Left colon (tissue), 2 donors: ENCODE results near the gene MMP24OS. TPM values are rescaled to one million over a fixed set of nuclear protein-coding genes. Genes with fewer than 3 reads are reported as not detected.

ENCODE experiments used
- ATAC-seq: fragments of 200-7000 bp; cut with Tn5 transposase; one replicate; pipeline ENCODE4 v1.9.1; 2020; ENCODE audit warnings: mild to moderate bottlenecking, moderate library complexity
- DNase-seq, 2 donors: peaks; one replicate each; pipeline ENCODE4 v3.0.0-alpha.2; 2020
- intact Hi-C, 2 donors: fragments of 100-400 bp; cut with DNase I in 1 of 2; cut with micrococcal nuclease in 1 of 2; formaldehyde crosslinking; loops; one replicate each; pipeline versions ENCODE4 v1.11.2 to v1.14.0; 2022; cut with DNase I, micrococcal nuclease
- total RNA-seq, 2 donors: library from RNA; stranded (reverse); fragmentation: NEBNext Ultra II Directional; extraction: Animal tissue kit (Norgen Biotek cat#: 25700); gene quantifications; one replicate each; pipeline ENCODE4 v1.2.1, GENCODE V29; 2021
- donor health status: DM: no; HTN: no; CAD: no.
- donor health status: DM: yes; HTN: yes; CAD: no.

MMP24OS gene
- total RNA-seq, 2 donors from 2014 or later = 109 to 140 TPM

- intact Hi-C loops = no loop called here
- peak; percentile 40 for ATAC-seq
- no peak for DNase-seq
Observed at GRCh38 chr20:35283441-35284266, 5.7 kb upstream of the MMP24OS start.

GRCh38 chr20:35281506-35282101 lies 3.7 kb upstream of the MMP24OS start:
- intact Hi-C loops = no loop called here
- DNase-seq (no peak), ATAC-seq (no peak)

DNA sequence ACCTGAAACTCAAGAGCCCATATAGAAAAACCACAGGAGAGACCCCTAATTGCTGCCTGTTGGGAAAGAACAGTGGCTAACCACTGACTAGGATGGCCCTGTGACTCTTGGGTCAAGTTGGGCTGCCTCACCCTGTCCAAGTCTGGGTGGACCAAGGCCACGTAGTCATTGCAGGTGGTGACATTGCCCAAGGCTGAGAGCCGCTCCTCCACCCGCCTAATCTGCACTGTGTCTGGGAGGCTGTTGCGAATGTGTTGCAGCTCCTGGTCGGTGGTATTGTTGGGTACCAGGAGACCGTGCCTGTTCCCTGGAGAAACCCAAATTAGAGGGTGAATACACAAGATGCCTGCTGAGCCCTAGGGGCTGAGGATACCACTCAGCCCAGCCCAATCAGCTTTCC lies 2.6 kb upstream of the MMP24OS start:
- DNase-seq (no peak), ATAC-seq (no peak)
- intact Hi-C loops = no loop called here

GRCh38 chr20:35279533-35280174 lies 1.7 kb upstream of the MMP24OS start:
- ATAC-seq (no peak), DNase-seq (no peak)
- intact Hi-C loops = no loop called here

- intact Hi-C loops = no loop called here
- DNase-seq (no peak), ATAC-seq (no peak)
Observed at GRCh38 chr20:35279040-35279439, 1.1 kb upstream of the MMP24OS start.

GRCh38 chr20:35277127-35277526 lies 795 bp downstream of the MMP24OS start:
- no peak for DNase-seq
- intact Hi-C loops = no loop called here
- ATAC-seq = no peak

DNA sequence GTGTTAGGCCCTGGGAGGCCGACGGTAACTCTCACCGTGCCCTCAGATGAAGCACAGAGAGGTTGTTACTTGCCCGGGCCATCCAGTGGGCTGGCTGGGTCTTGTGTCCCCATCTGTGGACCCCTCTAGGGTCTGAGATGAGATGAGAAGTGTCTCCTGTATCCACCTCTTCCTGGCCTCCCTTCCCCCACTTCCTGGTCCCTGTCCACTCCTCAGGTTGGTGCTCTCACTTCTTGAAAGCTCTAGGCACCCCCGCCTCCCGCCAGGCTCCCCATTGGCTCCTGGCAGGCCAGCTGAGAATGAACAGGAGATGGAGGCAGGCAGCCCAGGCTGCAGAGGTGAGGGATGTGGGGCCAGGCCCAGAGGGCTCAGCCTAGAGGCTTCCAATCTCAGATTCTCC lies 1.5 kb downstream of the MMP24OS start:
- no peak for DNase-seq
- intact Hi-C loops = no loop called here
- no peak for ATAC-seq

GRCh38 chr20:35275741-35276251 lies 2.1 kb downstream of the MMP24OS start:
- ATAC-seq (no peak), DNase-seq (no peak)
- intact Hi-C loops = no loop called here

- ATAC-seq (no peak), DNase-seq (no peak)
- intact Hi-C loops = no loop called here
Observed at GRCh38 chr20:35274172-35275092, 3.5 kb downstream of the MMP24OS start.

GRCh38 chr20:35273449-35274171 lies 4.3 kb downstream of the MMP24OS start:
- intact Hi-C loops = no loop called here
- DNase-seq (no peak), ATAC-seq (no peak)

- no peak for DNase-seq
- no peak for ATAC-seq
- intact Hi-C loops = no loop called here
Observed at GRCh38 chr20:35271904-35272303, 6.0 kb downstream of the MMP24OS start.

DNA sequence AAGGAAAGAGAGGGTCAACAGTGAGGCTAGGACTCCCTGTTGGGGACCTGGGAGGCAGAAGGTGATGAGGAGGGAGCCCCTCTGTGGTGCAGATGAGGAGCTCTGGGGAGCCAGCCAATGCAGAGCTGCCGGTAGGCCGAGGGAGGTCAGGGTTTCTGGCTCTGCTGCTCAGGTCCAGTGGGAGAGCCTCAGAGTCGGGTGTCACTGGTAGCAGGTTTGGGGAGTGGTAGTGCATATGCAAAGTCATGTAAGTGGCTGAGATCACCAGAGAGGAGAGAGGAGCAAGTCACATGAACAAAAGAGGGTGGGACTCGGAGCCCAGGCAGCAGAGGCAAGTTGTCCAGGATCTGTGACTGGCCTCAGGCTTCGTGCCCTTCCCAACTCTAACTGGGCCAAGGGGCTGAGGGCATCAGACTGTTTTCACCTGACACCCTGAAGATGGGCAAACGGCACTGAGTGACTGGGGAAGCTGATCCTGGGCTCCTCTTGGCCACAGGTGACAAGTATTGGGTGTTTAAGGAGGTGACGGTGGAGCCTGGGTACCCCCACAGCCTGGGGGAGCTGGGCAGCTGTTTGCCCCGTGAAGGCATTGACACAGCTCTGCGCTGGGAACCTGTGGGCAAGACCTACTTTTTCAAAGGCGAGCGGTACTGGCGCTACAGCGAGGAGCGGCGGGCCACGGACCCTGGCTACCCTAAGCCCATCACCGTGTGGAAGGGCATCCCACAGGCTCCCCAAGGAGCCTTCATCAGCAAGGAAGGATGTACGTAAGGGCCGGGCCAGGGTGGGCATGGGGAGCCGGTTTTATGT lies 6.6 kb downstream of the MMP24OS start:
- intact Hi-C loops = no loop called here
- ATAC-seq (no peak), DNase-seq (no peak)

GRCh38 chr20:35270021-35270902 lies 7.7 kb downstream of the MMP24OS start:
- intact Hi-C loops = no loop called here
- no peak for DNase-seq
- ATAC-seq = no peak

GRCh38 chr20:35269055-35269781 lies 8.7 kb downstream of the MMP24OS start:
- ATAC-seq = peak; percentile 79
- intact Hi-C loops = no loop called here
- peak; percentile 51 to 74 for DNase-seq

GRCh38 chr20:35267092-35267491 lies 10.8 kb downstream of the MMP24OS start:
- DNase-seq (no peak), ATAC-seq (no peak)
- intact Hi-C loops = no loop called here

GRCh38 chr20:35264755-35265154 lies 13.2 kb downstream of the MMP24OS start:
- no peak for DNase-seq
- intact Hi-C loops = no loop called here
- no peak for ATAC-seq
